ENCODE data around the gene SLC44A1. TPM values are rescaled to one million over a fixed set of nuclear protein-coding genes. Genes with fewer than 3 reads are reported as not detected.

The SLC44A1 gene
- total RNA-seq, 6 experiments from 2014 or later, result 46.6 to 66.3 (median 56.0) TPM

- Mint-ChIP-seq H3K4me3 (no peak overlapping the region), H3K27me3 (ENCODE audit: insufficient read depth) (peaks cover 2% of the 10 kb centered on the region), H3K4me1 (ENCODE audit: low read depth) (peaks cover 21% of the 10 kb centered on the region), H3K9me3 (no peaks in the 10 kb centered on the region), H3K36me3 (ENCODE audit: low read depth) (no peaks in the 10 kb centered on the region), H3K27ac (no peak overlapping the region)
- no peak for DNase-seq
- TF ChIP-seq CTCF (IDR thresholded peaks at IDR 0.05), result no peak
These were observed 148.1 kb downstream of the SLC44A1 start for GRCh38 chr9:105392531-105392930.

GRCh38 chr9:105393576-105394344 is 149.3 kb downstream of the SLC44A1 start:
- DNase-seq, result no peak
- TF ChIP-seq CTCF (IDR thresholded peaks at IDR 0.05), result no peak
- Mint-ChIP-seq H3K27ac (no peak overlapping the region), H3K4me3 (no peak overlapping the region), H3K36me3 (ENCODE audit: low read depth) (no peaks in the 10 kb centered on the region), H3K27me3 (ENCODE audit: insufficient read depth) (peaks cover 2% of the 10 kb centered on the region), H3K9me3 (no peaks in the 10 kb centered on the region), H3K4me1 (ENCODE audit: low read depth) (peaks cover 21% of the 10 kb centered on the region)

- no peaks in the 10 kb centered on the region for H3K9me3 Mint-ChIP-seq
- peaks cover 2% of the 10 kb centered on the region for H3K27me3 Mint-ChIP-seq (ENCODE audit: insufficient read depth)
- DNase-seq, result no peak
- H3K36me3 Mint-ChIP-seq (ENCODE audit: low read depth), result no peaks in the 10 kb centered on the region
- no peak overlapping the region for H3K27ac Mint-ChIP-seq
- H3K4me1 Mint-ChIP-seq (ENCODE audit: low read depth), result peaks cover 25% of the 10 kb centered on the region
- H3K4me3 Mint-ChIP-seq, result no peak overlapping the region
- no peak for TF ChIP-seq CTCF (IDR thresholded peaks at IDR 0.05)
These were observed 152.0 kb downstream of the SLC44A1 start for GRCh38 chr9:105396441-105396840.

GRCh38 chr9:105396901-105397300 is 152.4 kb downstream of the SLC44A1 start:
- H3K9me3 Mint-ChIP-seq, result no peaks in the 10 kb centered on the region
- no peak for DNase-seq
- H3K4me3 Mint-ChIP-seq, result no peak overlapping the region
- peaks cover 29% of the 10 kb centered on the region for H3K4me1 Mint-ChIP-seq (ENCODE audit: low read depth)
- H3K27ac Mint-ChIP-seq, result no peak overlapping the region
- no peaks in the 10 kb centered on the region for H3K36me3 Mint-ChIP-seq (ENCODE audit: low read depth)
- no peak for TF ChIP-seq CTCF (IDR thresholded peaks at IDR 0.05)
- H3K27me3 Mint-ChIP-seq (ENCODE audit: insufficient read depth), result peaks cover 2% of the 10 kb centered on the region

- Mint-ChIP-seq H3K4me3 (no peak overlapping the region), H3K27me3 (ENCODE audit: insufficient read depth) (peaks cover 11% of the 10 kb centered on the region), H3K36me3 (ENCODE audit: low read depth) (no peaks in the 10 kb centered on the region), H3K9me3 (no peaks in the 10 kb centered on the region), H3K4me1 (ENCODE audit: low read depth) (peaks cover 23% of the 10 kb centered on the region), H3K27ac (no peak overlapping the region)
- no peak for TF ChIP-seq CTCF (IDR thresholded peaks at IDR 0.05)
- DNase-seq, result no peak
These were observed 154.7 kb downstream of the SLC44A1 start for GRCh38 chr9:105399117-105399516.

Data from HFFc6 (cell line).